DLD1 (cell line): ENCODE results near the gene RELL2.

Experiments
- in situ Hi-C: cut with HindIII; loops from 2 replicates; pipeline ENCODE4 v1.10.0; 2017; ENCODE audit warnings: low sequenced_read_pairs

RELL2 gene

DNA sequence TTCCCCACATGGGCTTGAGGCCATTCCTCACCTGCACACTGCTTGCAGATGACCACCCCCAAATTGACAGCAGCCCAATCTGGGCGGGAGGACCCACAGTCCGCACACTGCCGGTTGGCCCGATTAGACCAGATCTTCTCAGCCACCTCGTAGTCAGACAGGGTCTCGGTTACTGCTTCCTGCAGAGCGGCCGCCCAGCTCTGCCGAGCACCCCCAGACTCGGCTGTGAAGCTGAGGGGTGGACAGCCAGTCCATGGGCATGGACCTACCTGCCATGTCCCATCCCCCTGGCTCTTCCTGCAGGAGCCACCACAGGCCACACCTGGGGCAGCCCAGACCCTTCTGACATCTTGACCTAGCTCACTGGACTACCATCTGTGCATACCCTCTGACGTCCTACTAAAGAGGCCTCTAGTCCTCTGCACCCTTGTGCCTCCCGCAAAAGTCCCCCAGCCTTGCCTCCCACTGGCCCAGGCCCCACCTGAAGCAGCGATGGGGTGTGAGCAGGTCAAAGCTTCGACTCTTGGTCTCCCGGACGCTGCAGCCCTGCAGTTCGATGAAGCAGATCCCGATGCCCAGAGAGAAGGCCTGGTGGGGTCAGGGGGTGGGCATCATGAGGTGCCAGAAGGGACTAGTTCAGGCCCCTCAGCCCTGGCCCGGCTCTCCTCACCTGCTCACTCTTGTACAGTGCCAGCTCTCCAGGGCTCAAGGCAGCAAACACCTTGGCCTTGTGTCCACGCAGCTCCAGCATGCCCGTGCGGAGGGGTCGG, 35.5 kb downstream of the RELL2 start:
- in situ Hi-C loops, result loop anchor here (25.0 kb wide), 1 partner anchor 465 kb away; no protein-coding TSS in a partner anchor

DNA sequence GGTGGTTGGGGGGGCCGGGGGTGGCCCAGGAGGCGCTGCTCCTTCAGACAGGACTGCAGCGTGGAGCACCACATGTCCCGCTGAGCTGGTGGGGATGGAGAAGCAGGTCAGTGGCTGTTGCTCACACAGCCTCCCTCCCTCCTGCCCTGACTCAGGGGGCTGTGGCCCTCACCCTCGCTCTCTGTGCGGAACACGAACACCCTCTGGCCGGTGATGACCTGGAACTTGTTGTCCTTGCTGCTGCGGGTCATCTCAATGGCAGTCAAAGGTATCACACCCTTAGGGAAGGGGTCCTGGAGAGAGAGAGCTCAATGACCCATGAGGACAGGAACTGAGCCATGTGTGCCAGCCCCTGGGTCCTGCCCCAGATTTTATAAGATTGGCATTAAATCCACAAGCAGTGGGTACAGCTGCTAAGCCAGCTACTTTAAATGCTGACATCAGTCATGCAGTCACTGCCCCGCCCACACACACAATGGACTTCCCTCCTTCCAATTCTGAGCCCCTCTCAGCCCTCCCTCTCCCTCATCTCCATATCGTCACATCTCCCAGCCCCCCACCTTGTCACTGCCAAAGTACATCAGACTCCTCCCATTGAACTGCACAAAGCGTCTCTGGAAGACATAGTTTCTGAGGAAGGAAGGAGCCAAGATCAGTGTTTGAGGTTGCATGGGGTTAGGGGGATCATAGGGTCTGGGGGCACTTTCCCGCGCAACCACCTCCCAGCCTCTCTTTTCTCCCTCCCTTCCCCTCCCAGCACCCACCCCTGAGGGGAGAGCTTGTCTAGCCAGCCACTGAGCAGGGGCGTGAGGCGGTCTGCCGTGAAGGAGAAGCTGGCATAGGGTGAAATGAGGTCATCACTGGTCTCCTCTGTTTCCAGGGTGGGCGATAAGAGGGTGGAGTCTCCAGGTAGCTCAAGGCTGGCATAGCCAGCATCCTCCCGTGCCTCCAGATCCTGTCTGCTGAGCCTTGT, 36.3 kb downstream of the RELL2 start:
- in situ Hi-C loops, result loop anchor here (25.0 kb wide), 1 partner anchor 464 kb away; no protein-coding TSS in a partner anchor

DNA sequence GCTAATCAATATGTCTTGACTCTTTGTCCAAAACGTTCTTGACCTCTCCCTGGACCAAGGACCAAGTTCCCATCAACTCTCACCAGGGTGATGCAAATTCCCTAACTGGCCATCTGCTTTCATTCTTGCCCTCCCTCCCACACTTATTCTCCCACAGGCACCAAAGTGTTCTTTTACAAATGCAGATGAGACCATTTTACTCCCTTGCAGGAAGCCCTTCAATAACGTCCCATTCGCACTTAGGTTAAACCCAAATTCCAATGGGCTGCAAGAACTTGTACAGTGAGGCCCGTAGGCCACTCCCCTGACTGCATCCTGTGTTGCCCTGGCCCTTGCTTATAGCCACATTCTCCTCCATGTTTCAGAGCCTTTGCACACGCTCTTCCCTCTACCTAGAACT, 38.0 kb downstream of the RELL2 start:
- in situ Hi-C loops, result loop anchor here (25.0 kb wide), 1 partner anchor 463 kb away; no protein-coding TSS in a partner anchor

DNA sequence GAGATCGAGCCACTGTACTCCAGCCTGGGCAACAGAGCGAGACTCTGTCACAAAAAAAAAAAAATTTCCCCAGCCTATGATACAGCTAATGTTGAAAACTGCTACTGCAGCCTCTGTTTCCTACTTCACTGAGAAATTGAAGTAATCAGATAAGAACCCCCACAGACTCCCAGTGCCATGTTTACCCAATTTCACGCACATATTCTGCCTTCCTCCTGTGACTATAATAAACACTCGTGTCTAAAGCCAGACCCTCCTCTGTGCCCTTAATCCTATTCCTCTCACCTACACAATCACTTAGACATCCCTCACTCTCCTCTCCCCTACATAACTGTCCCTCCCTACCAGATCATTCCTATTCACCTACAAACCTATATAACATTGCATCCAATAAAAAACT, 38.9 kb downstream of the RELL2 start:
- in situ Hi-C loops, result no loop called here

DNA sequence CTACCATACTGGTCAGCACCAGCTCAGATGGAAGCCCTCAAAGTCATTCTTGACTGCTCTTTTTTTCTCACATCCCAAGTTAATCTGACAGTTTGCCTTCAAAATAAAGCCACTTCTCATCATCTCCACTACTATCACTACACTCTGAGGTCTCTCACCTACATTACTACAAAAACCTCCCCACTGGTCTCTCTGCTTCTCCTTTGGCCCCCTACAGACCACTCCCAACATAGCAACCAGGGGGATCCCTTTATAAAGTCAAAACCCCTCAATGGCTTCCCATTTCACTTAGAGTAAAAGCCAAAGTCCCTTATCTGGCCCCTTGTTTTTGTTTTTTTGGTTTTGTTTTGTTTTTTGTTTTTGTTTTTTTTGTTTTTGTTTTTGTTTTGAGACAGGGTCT, 40.6 kb downstream of the RELL2 start:
- in situ Hi-C loops, result no loop called here

DNA sequence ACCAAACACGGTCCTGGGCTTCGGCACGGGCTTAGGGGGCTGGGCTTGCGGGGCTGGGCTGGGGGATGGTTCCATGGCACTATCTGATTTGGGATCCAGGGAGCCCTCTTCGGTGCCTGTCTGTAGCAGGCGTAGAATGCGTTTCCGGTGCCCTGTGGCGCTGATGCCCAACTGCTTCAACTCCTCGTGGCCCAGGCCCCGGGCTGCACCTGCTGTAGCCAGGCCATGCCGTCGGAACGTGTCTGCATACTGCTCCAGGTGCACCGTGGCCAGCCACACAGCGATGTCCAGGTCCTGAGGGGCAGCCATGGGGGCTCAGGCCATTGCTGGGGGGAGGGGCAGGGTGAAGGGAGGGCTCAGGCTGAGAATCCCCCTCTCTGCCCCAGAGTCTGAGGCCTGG, 43.4 kb downstream of the RELL2 start:
- in situ Hi-C loops, result no loop called here

DNA sequence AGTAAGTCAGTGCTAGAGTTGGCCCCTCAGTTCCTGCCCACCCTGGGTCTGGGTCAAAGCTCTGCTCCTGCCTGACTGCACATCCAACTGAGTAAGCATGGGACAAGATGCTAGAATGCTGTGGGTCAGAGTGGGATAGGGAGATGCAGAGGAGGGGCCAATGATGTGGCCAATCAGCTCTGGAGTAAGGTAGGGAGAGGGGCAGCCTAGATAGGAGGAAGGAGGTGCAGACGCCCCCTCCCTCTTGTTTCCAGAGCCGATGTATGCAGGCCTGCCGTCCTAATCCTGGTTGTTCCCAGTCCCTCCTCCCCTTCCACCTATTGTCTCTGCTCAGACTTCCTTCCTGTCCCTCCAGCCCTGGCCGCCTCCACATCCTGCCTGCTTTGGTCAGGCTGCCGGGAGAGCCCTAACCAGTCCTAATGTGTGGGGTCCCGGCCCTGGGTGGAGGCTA, 44.0 kb downstream of the RELL2 start:
- in situ Hi-C loops, result no loop called here

DNA sequence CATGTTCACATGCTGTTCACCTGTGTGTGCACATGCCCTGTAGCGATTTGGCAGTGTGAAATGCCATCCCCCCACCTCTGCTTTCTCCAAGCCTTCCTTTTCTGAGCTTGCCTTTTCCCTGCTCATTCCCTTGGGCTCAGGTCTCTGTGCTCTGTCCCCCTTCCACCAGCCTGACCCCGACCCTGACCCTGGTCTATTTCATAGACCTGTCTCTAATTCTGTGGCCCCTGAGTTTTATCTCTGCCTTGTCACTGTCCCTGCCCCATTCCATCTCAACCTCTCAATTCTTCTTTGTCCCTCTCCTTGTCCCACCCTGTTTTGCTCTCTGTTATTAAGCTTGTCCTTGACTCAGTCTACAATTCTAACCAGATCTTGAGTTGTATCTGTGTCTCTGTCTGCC, 44.5 kb downstream of the RELL2 start:
- in situ Hi-C loops, result no loop called here

DNA sequence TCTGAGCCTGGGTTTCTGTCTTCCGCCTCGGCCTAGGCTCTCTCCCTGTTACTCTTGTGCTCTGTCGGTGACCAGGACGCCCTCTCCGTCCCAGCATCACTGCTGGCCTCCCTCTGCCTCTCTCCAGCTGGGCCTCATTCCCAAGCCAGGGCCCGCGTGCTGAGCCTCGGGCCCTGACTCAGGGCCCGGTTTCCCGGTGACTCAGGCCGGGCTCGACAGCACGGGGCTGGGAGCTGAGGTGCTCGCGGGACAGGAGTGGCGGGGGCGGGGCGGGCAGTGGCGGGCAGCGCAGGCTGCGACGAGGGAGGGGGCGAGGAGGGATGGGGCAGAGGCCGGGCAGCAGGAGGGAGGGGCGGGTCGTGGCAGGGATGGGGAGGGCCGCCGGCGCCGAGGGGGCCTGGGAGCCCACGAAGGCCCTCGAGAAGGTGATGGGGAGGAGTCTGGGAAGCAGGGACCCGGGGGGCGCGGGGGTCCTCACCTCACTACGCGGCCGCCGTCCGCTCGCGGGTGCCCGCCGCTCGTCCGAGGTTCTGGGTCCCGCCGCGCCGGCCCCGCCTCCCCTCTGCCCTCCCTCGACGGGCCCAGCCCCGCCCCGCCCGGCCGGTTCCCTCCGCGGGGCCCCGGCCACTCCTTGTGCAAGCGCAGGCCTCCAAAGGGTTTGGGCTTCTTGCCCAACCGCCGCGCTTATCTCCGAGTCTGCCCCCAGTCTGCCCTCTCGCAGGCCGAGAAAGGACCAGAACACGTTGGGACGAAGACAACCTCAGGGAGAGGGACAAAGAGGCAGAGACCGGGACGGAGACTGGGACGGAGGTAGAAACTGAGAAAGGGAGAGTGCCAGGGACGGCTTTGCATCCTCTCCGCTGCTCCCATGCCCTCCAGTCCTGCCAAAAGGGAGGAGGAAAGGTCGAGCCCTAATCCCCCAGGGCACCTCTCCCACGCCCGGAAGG, 45.2 kb downstream of the RELL2 start, which contains the start of gene ARAP3:
TSS of gene ARAP3 (minus strand) at position 536 of the 947 bp plus-strand sequence. CDS start 1,744 bp downstream, outside the sequence.
- in situ Hi-C loops, result no loop called here

DNA sequence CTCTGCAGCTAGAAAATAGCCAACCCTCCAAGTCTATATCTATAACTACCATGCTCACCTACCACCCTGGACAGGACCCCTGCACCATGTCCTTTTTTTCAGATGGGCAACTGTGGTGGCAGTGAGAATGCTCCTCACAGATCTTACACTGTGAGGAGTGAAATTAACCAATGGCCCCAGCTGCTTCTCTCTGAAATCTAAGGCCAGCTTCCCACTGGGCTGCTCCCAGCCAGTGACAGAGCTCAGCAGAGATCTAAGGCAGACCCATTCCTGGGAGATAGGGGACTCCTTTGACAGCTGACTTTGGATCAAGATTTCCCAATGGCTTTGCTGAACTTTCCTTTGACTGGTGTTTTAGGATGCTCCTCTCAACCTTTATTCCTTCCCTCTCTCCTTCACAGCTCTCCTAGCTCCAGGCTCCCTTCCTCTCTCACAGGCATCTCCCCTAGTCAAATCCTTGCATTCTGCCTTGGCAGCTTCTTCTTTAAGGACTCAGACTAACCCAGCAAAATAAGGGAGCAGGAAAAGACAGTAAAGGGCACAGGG, 46.9 kb downstream of the RELL2 start:
- in situ Hi-C loops, result no loop called here

DNA sequence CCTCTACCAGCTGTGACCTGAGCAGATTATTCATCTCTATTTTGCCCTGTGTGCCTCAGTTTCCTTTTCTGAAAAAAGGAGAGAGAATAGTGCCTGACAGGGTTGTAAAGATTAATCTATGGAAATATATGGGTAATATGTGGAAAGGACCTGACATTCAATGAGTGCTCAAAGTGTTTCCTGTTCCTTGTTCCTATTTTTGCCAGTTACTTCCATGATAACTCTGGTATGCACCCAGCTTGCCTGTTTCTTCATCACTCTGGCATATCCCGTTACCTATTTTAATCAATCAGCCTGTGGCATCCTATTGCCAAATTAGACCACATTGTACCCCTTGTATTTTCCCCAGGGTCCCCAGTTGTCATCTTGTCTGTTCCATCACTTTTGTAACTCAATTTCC, 48.8 kb downstream of the RELL2 start:
- in situ Hi-C loops, result no loop called here

DNA sequence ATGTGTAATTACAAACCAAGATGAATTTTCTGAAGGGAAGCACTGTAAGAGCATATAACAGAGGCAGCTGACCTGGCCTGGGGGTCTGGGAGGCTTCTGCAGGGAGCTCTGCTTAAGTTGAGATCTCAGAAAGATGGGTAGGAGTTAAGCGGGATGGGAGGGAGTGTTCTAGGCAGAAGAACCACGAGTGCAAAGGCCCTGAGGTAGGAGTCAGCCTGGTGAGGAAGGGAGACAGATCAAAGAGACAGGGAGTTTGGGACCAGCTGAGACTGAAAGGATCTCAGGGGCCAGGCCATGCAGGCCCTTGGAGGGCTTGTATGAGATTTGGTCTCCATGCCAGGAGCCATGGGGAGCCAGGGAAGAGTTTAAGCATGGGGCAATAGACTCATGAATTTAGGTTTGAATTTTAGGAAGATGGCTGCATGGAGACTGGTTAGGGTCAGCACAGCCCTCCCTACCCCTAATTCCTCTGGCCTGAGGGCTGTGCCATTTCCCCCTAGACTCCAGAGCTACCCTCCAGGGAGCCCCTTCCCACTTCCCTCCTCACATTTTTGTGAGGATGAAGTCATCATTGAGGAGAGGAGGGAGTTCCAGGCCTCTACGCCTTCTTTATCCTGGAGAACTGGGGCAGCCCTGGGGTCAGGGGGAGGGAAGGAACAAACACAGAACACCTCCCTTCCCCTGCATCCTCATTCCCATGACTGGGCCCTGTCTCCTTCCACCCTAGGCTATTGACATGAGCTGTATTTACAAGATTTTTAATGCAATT, 50.0 kb downstream of the RELL2 start:
- in situ Hi-C loops, result no loop called here
